CD4-positive, CD25-positive, alpha-beta regulatory T cell (primary cell): ENCODE data around the gene NOTCH2. TPM values are rescaled to one million over a fixed set of nuclear protein-coding genes. Genes with fewer than 3 reads are reported as not detected.
A peak's percentile ranks its signal among the peaks of the same experiment; 100 is the strongest.
"Not testable (repeated sequence)": the region's sequence is repeated elsewhere in the genome, so short reads cannot be mapped to it uniquely, and the experiment has no call there.

Experiments
- ATAC-seq, 2 donors: fragments of 150-1000 bp; cut with Tn5 transposase; one replicate each; pipeline ENCODE4 v1.10.0; 2021; ENCODE audit warnings: low read depth in 2 of 2, moderate number of reproducible peaks in 2 of 2, moderate library complexity in 1 of 2
- DNase-seq, 3 donors: peaks; one replicate each; pipeline versions ENCODE4 v3.0.0 to v3.0.0-alpha.2; 2012 to 2022; ENCODE audit warnings: mixed read lengths in 1 of 3
- H3K27ac ChIP-seq: one replicate; pipeline ENCODE4 v1.7.0; 2013; ENCODE audit warnings: mild to moderate bottlenecking, low read length; ENCODE audit not compliant: insufficient read depth, poor library complexity, severe bottlenecking
- H3K27me3 ChIP-seq: one replicate; pipeline ENCODE4 v1.7.0; 2013; ENCODE audit warnings: low read length; ENCODE audit not compliant: control insufficient read depth, insufficient read depth
- H3K36me3 ChIP-seq: one replicate; pipeline ENCODE4 v1.7.0; 2013; ENCODE audit warnings: mild to moderate bottlenecking, low read length, moderate library complexity; ENCODE audit not compliant: control insufficient read depth, insufficient read depth
- H3K4me1 ChIP-seq: 2 replicates; pipeline ENCODE4 v1.7.0; 2013; ENCODE audit warnings: mild to moderate bottlenecking, low read length; ENCODE audit not compliant: insufficient read depth, control insufficient read depth, poor library complexity, severe bottlenecking
- H3K4me3 ChIP-seq: one replicate; pipeline ENCODE4 v1.7.0; 2013; ENCODE audit warnings: low read depth, mild to moderate bottlenecking, low read length, moderate library complexity
- H3K9me3 ChIP-seq, 2 experiments: 1 replicate in 1 of 2; 2 replicates in 1 of 2; pipeline ENCODE4 v1.7.0; 2013; ENCODE audit warnings: low read length in 2 of 2, mild to moderate bottlenecking in 1 of 2, moderate library complexity in 1 of 2; ENCODE audit not compliant: control insufficient read depth in 2 of 2
- H3K27ac Mint-ChIP-seq, 3 donors: one replicate each; pipeline ENCODE4 v1.8.0; 2020 to 2022; ENCODE audit warnings: mild to moderate bottlenecking in 3 of 3, mixed read lengths in 3 of 3, moderate library complexity in 2 of 3
- H3K27me3 Mint-ChIP-seq: one replicate; pipeline ENCODE4 v1.8.0; 2022; ENCODE audit warnings: mild to moderate bottlenecking, mixed read lengths
- H3K36me3 Mint-ChIP-seq: one replicate; pipeline ENCODE4 v1.8.0; 2020; ENCODE audit warnings: mixed read lengths
- H3K4me1 Mint-ChIP-seq, 4 donors: one replicate each; pipeline ENCODE4 v1.8.0; 2020 to 2022; ENCODE audit warnings: mixed read lengths in 4 of 4, mild to moderate bottlenecking in 1 of 4
- H3K4me3 Mint-ChIP-seq, 4 donors: one replicate each; pipeline ENCODE4 v1.8.0; 2020 to 2022; ENCODE audit warnings: mild to moderate bottlenecking in 4 of 4, mixed read lengths in 4 of 4, moderate library complexity in 3 of 4
- H3K9me3 Mint-ChIP-seq, 7 donors: one replicate each; pipeline ENCODE4 v1.8.0; 2020 to 2022; ENCODE audit warnings: mixed read lengths in 7 of 7, mild to moderate bottlenecking in 3 of 7, moderate library complexity in 2 of 7
- polyA plus RNA-seq, 4 donors: library from polyadenylated mRNA; unstranded; fragments of 300-500 nt; fragmentation: Illumina TruSeq; gene quantifications; one replicate each; pipeline ENCODE4 v1.2.3, GENCODE V29; 2021
- total RNA-seq: library from RNA; stranded (reverse); gene quantifications from one replicate; pipeline ENCODE4 v1.2.3, GENCODE V29; 2022

NOTCH2 gene
- total and polyA plus RNA-seq, 5 donors from 2014 or later, result 13.9 to 54.2 (median 20.6) TPM

DNA sequence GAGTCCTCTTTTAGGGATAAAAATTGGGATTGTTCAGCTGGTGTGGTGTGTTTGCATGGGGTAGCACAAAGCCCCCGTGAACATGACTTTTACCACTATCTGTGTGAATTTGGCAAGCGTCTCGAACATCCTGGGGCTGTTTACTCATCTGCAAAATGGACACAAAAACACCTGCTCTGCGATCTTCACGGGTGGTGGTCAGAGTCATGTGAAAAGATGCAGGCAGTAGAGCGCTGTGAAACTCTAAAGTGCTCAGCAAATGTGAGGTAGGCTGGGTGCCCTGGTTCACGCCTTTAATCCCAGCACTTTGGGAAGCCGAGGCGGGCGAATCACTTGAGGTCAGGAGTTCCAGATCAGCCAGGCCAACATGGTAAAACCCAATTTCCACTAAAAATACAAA lies 39.7 kb upstream of the NOTCH2 start:
- H3K4me3 ChIP-seq, H3K4me3 Mint-ChIP-seq, ATAC-seq, H3K27me3 ChIP-seq, H3K36me3 ChIP-seq, H3K36me3 Mint-ChIP-seq, H3K9me3 Mint-ChIP-seq, H3K4me1 ChIP-seq, H3K27ac ChIP-seq, H3K4me1 Mint-ChIP-seq, H3K9me3 ChIP-seq, DNase-seq, H3K27me3 Mint-ChIP-seq, H3K27ac Mint-ChIP-seq: not testable (repeated sequence)

DNA sequence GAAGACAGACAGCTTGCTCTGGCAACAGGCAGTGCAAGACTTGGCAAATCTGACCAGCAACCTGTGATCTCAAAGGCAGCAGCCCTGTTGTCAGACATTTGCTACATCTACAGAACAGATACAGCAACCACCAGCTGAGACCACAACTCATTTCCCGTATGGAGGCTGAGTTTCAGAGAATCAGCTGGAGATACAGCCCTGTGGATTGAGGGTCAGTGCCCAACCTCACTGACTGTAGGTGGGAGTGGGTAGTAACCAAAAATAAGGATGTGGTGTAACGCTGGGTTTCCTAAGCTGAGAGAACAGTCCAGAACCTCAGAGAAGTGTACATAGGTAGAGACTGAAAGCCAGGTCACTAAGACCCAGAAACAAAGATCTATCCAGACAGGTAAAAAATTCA lies 35.8 kb upstream of the NOTCH2 start:
- H3K4me3 Mint-ChIP-seq, H3K36me3 Mint-ChIP-seq, H3K27me3 Mint-ChIP-seq: not testable (repeated sequence)

GRCh38 chr1:120103768-120104167 lies 34.3 kb upstream of the NOTCH2 start:
- H3K4me3 Mint-ChIP-seq, H3K4me1 Mint-ChIP-seq, H3K27me3 Mint-ChIP-seq, H3K4me3 ChIP-seq, H3K4me1 ChIP-seq, H3K9me3 Mint-ChIP-seq, H3K27me3 ChIP-seq, ATAC-seq, H3K36me3 ChIP-seq, H3K27ac Mint-ChIP-seq, H3K36me3 Mint-ChIP-seq, DNase-seq, H3K27ac ChIP-seq, H3K9me3 ChIP-seq: not testable (repeated sequence)

More for the DNA sequence above, 35.8 kb upstream of the NOTCH2 start:
- H3K4me1 Mint-ChIP-seq, H3K9me3 ChIP-seq, H3K27ac ChIP-seq, H3K4me1 ChIP-seq, DNase-seq, H3K4me3 ChIP-seq, H3K27ac Mint-ChIP-seq, H3K27me3 ChIP-seq, H3K9me3 Mint-ChIP-seq, H3K36me3 ChIP-seq: not testable (repeated sequence)
- peak in 1 of 2 donors; percentile 24 for ATAC-seq

DNA sequence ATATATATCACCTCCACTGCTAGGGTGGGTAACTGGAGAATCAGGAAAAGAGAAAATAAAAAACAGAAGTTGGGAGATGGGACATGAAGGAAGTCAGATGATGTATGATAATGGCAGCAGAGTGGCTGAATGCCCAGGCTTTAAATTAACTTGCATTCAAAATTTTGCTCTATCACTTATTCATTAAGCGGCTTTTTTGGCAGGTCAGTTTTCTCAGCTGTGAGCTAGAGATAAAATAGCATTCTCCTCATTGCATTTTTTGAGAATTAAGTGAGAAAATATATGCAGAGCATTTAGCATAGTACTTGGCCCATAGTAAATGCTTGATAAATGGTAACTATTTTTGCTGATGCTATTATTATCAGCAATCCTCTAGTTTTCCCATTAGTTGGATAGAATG lies 32.1 kb upstream of the NOTCH2 start:
- H3K4me3 Mint-ChIP-seq, H3K9me3 Mint-ChIP-seq, H3K27me3 ChIP-seq, H3K27ac Mint-ChIP-seq, H3K4me3 ChIP-seq, ATAC-seq, H3K36me3 ChIP-seq, H3K27ac ChIP-seq, H3K9me3 ChIP-seq, H3K36me3 Mint-ChIP-seq, H3K4me1 ChIP-seq, H3K27me3 Mint-ChIP-seq, DNase-seq: not testable (repeated sequence)
- peaks cover 0 to 12% (median under 1%) of the 10 kb centered on the region in 4 donors for H3K4me1 Mint-ChIP-seq

GRCh38 chr1:120100590-120100989 lies 31.1 kb upstream of the NOTCH2 start:
- H3K27ac ChIP-seq, H3K27me3 ChIP-seq, H3K36me3 ChIP-seq, DNase-seq, H3K9me3 ChIP-seq, H3K36me3 Mint-ChIP-seq, H3K27me3 Mint-ChIP-seq, H3K9me3 Mint-ChIP-seq, H3K4me1 ChIP-seq, H3K27ac Mint-ChIP-seq, H3K4me3 ChIP-seq: not testable (repeated sequence)
- H3K4me3 Mint-ChIP-seq, result peak overlapping the region in 1 of 4 donors; percentile 55
- peak; percentile 30 to 35 for ATAC-seq
- peaks cover 0 to 14% (median under 1%) of the 10 kb centered on the region in 4 donors for H3K4me1 Mint-ChIP-seq

- not testable (repeated sequence) for H3K27me3 Mint-ChIP-seq, H3K27ac ChIP-seq
- peak; percentile 79 to 86 for ATAC-seq
These were observed 29.7 kb upstream of the NOTCH2 start for GRCh38 chr1:120098986-120099759.

GRCh38 chr1:120096981-120097545 lies 27.6 kb upstream of the NOTCH2 start:
- H3K27me3 Mint-ChIP-seq, ATAC-seq, H3K27ac ChIP-seq, H3K4me3 Mint-ChIP-seq, H3K9me3 Mint-ChIP-seq, H3K4me1 ChIP-seq, H3K27me3 ChIP-seq, H3K36me3 ChIP-seq, H3K4me3 ChIP-seq, DNase-seq, H3K9me3 ChIP-seq, H3K27ac Mint-ChIP-seq, H3K36me3 Mint-ChIP-seq: not testable (repeated sequence)
- H3K4me1 Mint-ChIP-seq, result peaks cover 0 to 16% (median under 1%) of the 10 kb centered on the region in 4 donors

More at GRCh38 chr1:120098986-120099759, 29.7 kb upstream of the NOTCH2 start:
- peak overlapping the region in 2 of 4 donors; percentile 56 to 58 for H3K4me3 Mint-ChIP-seq
- not testable (repeated sequence) for H3K27ac Mint-ChIP-seq, H3K36me3 Mint-ChIP-seq, H3K9me3 Mint-ChIP-seq, DNase-seq, H3K4me1 ChIP-seq, H3K27me3 ChIP-seq, H3K9me3 ChIP-seq, H3K36me3 ChIP-seq
- H3K4me1 Mint-ChIP-seq, result peaks cover 0 to 16% (median under 1%) of the 10 kb centered on the region in 4 donors
- peak overlapping the region; percentile 21 for H3K4me3 ChIP-seq
